Caki2 (cell line): Measurements from ENCODE around the gene WWP2. TPM values are rescaled to one million over a fixed set of nuclear protein-coding genes. Genes with fewer than 3 reads are reported as not detected.
"Not testable (repeated sequence)": the region's sequence is repeated elsewhere in the genome, so short reads cannot be mapped to it uniquely, and the experiment has no call there.

Experiments
- DNase-seq: peaks from one replicate; pipeline ENCODE4 v3.0.0-alpha.2; 2015; ENCODE audit warnings: low read depth
- in situ Hi-C: cut with HindIII; loops from 2 replicates; pipeline ENCODE4 v1.10.0; 2016; ENCODE audit warnings: low sequenced_read_pairs, low pct_unique_long_range_greater_than_20kb, mixed read lengths
- total RNA-seq: library from RNA; depleted of rRNA; stranded (reverse); fragments of >200 nt; shearing (Covaris generic); gene quantifications from 2 replicates; pipeline ENCODE4 v1.2.3, GENCODE V29; 2014; ENCODE audit warnings: low replicate concordance; rRNA removed

WWP2 gene
- total RNA-seq: 16.8 and 17.5 TPM in 2 replicates

DNA sequence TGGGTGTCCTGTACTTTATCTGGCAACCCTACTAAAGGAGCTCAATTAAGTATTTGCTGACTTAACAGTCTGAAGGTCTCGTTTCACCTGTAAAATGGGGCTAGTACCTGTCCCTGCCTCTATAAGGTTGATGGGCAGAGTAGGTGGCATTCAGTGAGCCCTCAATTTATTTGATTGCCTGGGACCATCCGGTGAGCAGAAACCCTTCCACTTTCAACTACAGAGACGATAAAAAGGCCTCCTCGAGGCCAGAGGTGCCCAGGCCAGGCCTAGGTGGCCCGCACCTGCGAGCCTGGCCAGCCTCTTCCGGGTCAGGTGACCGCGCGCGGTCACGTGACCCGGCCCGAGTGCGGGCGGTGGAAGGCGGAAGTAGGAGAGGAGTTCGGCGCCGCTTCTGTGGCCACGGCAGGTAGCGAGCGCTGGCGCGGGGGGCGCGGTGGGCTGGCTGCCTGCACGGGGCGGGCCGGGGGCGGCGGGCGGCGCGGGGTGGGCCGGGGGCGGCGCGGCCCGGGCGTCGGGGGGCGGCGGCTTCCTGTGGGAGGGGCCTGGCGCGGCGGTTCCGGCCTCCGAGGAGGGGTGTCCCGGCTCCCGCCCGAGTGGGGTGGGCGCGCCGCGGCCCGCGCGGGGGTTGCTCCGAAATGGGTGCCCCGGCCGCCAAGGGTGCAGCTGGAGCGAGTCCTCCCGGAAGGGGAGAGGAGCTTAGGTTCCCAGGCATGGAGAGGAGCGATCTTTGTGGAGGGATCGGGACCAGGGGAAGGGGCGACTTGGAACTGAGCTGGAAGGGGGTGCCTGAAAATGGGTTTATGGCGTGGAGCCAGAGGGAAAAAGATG, at the start of gene WWP2:
Gene WWP2 (plus strand): TSS at position 350 of the 831 bp plus-strand sequence. CDS start 24,679 bp downstream, outside the sequence.
- peak; percentile 82 for DNase-seq
- in situ Hi-C loops: no loop called here

DNA sequence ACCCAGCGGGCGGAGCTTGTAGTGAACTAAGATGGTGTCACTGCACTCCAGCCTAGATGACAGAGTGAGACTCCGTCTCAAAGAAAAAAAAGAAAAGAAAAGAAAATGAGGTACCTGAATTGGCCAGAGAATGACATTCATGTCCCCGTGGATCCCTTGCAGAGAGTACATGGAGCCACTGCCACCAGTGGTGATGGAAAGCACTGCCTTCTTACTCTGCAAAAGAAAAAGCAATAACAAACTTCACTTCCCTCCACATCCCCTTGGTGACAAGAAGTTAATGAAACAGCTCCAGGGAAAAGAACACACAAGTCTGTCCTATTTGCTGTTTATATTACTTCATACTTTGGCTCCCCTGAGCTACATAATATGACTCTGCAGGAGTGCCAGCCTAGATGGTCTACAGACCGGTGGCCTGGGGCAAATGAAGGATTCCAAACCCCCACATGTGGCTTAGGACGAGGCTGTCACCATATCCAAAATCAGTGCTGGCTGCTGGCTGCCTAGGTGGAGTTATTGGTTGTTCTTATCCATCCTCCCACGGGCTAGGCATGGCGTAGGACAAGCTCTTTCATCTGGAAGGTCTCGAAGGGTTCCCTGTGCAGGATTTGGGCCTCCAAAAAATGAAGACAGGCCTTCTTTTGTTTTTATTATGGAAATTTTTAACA, 49.1 kb upstream of the WWP2 start:
- in situ Hi-C loops: no loop called here
- DNase-seq: no peak

DNA sequence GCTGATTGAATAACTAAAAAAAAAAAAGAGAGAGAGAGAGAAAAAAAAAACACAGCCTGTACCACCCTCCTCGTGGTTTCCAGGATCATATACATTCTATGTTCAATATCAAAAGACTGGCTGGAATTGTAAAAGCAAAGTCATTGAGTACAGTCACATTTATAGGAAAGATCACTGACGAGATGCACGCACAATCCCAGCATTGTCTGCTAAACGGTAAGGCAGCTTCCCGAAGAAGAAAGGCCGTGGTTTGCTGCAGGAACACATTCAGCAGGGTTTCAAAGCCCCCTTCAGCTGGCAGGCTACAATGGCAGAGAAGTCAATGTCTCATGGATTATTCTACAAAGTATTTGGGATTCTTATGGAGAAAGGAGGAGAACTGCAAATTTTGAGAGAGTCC, 45.1 kb upstream of the WWP2 start:
- no peak for DNase-seq
- in situ Hi-C loops: no loop called here

DNA sequence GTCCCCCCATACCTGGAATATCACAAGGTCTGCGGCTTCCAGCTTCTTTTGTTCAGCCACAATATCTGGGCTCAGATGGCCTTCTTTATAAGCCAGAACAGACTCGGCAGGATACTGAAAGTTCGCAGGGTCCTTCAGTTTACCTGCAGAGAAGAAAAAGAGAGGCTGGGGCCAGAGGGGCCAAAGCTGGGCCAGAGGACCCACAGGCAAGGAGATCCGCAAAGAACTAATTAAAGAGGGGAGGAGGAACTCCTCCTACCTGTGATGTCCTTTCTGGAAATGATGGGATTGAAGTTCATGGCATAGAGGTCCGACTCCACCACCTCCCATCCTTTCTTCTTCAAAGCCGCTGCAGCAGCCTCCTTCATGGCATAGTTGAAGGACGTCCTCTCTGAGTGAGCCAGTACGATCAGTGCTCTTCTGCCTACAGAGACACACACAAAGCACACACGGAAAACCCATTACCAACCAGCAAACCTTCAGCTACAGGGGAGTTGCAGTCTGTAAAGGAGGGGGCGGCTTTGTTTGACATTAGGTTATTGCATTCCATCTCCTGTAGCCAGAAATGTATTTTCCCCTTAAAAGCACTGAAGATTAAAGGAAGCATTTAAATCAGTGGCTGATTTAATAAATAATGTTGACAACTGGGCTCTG, 43.9 kb upstream of the WWP2 start:
- in situ Hi-C loops: no loop called here
- DNase-seq: no peak

DNA sequence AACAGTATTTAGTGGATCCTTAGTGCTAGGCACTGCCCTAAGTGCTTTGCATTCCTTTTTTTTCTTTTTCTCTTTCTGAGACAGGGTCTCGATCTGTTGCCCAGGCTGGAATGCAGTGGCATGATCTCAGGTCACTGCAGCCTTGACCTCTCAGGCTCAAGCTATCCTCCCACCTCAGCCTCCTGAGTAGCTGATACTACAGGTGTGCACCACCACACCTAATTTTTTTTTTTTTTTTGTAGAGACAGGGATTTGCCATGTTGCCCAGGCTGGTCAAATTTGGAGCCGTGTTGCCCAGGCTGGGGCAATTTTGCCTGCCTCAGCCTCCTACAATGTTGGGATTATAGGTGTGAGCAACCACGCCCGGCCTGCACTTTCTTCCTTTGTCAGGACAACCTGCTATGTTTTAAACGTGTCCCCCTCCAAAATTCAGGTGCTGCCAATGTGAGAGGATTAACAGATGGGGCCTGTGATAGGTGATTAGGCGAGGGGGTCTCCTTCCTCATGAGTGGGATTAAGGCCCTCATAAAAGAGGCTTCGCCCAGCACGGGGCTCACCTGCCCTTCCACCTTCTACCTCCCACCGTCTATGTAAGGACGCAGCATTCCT, 41.2 kb upstream of the WWP2 start:
- DNase-seq: no peak
- in situ Hi-C loops: no loop called here

DNA sequence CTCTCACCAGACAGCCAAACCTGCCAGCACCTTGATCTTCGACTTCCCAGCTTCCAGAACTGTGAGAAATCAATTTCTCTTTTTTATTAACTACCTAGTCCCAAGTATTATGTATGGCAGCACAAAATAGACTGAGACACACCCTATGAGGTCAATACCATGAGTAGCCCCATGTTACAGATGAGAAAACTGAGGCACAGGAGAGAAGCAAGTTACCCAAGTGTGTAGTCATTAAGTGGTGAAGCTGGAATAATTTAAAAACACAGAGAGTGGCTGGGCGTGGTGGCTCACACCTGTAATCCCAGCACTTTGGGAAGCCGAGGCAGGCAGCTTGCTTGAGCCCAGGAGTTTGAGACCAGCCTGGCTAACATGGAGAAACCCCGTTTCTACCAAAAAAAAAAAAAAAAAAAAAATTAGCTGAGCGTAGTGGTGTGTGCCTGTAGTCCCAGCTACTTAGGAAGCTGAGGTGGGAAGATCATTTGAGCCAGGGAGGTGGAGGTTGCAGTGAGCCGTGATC, 40.6 kb upstream of the WWP2 start:
- in situ Hi-C loops: no loop called here
- no peak for DNase-seq

DNA sequence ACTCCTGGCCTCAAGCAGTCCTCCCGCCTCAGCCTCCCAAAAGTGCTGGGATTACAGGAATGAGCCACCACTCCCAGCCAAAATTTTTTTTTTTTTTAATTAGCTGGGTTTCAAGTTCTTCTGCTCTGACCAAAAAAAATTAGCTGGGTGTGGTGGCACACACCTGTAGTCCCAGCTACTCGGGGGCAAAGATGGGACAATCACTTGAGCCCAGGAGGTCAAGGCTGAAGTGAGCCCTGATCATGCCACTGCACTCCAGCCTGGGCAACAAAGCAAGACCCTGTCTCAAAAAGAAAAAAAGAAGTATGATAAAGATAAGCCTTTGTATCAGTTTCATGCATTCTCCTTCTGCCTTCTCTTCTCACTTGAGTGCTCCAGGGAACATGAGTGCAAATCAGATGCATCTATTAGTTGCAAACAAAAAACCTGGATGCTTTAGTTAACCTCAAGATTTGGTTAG, 37.7 kb upstream of the WWP2 start:
- in situ Hi-C loops: no loop called here
- DNase-seq: no peak

DNA sequence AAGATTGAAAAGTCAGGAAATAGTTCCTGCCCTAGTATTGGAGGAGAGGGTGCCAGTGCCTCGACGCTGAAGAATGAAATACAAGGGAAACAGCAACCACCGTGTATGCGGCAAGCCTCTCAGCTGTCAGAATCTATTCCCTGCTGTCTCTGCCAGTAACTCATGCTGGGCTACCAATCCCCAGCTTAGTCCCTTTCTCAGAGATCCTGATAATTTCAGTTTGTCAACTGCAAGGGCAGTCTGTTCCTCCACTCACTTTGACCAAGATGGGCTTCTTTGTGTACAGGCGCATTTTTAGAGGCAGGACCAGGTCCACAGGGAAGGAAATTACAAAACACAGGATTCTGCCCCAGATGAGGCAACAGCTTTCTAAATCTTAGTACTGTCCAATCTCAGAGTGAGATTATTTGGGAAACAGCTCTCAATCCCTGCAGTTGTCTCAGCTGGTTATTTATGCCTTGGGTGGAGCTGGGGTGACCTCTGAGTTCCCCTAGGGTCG, 37.1 kb upstream of the WWP2 start:
- DNase-seq: peak; percentile 37
- in situ Hi-C loops: no loop called here

DNA sequence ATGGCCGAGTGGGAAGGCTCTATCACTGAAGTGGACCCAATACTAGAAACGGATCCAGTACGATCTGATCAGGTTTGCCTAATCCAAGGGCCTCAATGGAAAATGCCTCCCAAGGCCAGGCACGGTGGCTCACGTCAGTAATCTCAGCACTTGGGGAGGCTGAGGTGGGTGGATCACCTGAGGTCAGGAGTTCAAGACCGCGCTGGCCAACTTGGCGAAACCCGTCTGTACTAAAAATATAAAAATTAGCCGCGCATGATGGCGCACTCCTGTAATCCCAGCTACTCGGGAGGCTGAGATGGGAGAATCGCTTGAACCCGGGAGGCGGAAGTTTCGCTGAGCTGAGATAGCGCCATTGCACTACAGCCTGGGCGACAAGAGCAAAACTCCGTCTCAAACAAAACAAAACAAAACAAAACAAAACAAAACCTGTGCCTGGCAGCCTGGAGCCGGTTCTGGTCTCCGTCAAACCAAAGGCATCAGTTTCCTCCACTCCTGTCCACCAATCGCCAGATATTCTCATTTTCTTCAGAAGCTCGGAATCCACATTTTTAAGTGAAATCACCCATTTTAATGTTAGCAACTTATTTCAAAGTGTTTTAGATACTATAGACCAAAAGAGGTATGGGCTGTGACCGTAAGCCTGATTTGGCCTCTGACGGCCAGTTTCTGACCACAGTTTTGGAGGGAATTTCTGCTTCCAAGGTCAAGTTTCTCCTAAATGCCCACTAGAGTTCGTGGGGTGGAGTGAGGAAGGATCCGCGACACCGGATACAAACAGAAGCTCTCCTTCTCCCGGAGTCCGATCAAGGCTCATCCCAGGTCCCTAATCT, 36.4 kb upstream of the WWP2 start:
- no peak for DNase-seq
- in situ Hi-C loops: no loop called here

DNA sequence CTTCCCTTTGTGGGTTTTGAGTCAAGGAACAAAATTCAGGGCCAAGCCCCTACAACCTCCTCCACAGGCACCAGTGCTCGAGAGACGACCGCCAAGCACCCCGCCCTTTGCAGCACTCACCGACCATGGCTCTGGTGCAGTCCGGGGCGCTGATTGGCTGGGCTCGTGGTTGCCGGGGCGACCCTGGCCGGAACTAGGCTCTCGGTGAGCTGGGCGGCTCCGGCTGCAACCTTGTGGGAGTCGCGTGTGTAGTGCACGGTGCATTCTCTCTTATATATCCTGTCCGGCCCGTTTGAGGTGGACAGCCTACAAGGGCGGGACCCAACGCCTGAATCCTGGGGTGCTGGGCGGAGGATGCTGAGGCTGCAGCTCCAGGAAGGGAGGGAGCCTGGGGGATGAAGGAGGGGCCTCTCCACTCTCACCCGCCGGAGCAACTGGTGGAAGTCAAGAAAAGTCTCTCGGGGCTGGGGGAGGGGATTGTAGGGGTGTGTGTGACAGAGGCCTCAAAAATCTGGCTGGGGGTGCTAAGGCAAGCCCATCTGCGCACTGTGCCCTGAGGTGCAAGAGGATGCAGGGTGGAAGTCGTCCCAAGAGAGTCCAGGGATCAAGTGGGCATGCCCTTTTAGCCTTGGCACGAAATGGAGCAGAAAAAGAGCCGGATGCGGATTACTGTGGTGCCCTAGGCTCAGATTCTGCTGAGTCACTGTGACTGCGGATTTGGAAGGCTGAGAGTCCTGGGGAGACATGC, 35.6 kb upstream of the WWP2 start, which contains the start of gene NQO1:
Gene NQO1 (minus strand): TSS at position 248 of the 748 bp plus-strand sequence. CDS start 121 bp downstream, at position 127.
- peak; percentile 99 for DNase-seq
- in situ Hi-C loops: no loop called here

DNA sequence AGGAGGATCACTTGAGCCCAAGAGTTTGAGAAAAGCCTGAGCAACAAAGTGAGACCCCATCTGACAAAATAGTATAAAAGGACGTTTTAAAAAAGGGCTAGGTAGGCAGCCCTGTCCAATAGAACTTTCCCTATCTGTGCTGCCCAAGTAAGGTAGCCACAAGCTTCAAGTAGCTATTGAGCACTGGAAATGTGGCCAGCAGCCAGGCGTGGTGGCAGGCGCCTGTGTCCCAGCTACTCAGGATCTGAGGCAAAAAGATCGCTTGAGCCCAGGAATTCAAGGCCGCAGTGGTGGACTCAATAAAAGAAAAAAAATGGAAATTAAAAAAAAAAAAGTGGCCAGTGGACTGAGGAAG, 34.2 kb upstream of the WWP2 start:
- peak; percentile 39 for DNase-seq
- in situ Hi-C loops: no loop called here

DNA sequence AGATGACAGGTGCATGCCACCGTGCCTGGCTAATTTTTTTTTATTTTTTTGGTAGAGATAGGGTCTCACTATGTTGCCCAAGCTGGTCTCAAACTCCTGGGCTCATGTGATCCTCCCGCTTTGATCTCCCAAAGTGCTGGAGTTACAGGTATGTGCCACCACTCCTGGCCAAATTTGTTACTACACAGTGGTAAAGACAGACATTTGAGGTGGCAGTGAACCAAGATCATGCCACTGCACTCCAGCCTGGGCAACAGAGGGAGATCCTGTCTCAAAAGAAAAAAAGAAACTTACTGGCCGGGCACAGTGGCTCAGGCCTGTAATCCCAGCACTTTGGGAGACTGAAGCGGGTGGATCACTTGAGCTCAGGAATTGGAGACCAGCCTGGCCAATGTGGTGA, 33.1 kb upstream of the WWP2 start:
- DNase-seq, in situ Hi-C loops: not testable (repeated sequence)

DNA sequence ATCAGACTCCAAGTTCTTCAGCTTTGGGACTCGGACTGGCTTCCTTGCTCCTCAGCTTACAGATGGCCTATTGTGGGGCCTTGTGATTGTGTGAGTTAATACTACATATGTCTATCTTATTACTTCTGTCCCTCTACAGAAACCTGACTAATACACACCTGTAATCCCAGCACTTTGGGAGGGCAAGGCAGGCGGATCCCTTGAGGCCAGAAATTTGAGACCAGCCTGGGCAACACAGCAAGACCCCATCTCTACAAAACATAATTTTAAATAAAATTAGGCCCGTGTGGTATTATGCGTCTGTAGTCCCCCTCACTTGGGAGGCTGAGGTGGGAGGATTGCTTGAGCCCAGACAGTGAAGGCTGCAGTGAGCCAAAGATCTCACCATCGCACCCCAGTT, 30.9 kb upstream of the WWP2 start:
- in situ Hi-C loops, DNase-seq: not testable (repeated sequence)

DNA sequence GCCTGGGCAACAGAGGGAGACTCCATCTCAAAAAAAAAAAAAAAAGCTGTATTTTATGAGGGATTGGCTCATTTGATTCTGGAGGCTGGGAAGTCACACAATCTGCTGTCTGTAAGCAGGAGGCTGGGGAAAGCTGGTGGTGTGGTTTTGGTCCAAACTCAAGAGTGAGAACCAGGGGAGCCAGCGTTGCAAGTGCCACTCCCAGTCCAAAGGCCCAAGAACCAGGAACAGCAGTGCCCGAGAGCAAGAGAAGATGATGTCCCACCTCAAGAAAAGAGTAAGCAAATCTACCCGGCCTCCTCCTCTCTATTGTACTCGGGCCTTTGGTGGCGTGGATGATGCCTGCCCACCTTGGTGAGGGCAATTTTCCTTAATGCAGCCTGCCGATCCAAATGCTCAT, 30.0 kb upstream of the WWP2 start:
- in situ Hi-C loops: no loop called here
- no peak for DNase-seq

DNA sequence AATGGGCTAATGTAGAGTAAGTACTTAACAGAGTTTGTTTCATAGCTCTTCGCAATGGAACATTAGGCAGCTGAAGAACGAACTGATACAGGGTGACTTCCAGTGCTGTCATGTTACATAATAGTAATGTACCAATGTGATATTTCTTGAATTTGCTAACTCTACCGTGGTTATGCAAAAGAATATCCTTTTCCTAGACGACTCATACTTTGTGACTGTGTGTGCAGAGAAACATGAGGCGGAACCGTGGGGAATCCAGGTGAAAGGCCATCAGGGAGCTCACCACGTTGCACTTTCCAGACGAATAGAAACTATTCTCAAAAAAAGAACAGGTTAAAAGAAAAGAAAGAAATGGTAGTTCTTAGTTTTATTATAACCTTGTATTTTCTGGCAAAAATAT, 20.6 kb upstream of the WWP2 start:
- peak; percentile 83 for DNase-seq
- in situ Hi-C loops: no loop called here

DNA sequence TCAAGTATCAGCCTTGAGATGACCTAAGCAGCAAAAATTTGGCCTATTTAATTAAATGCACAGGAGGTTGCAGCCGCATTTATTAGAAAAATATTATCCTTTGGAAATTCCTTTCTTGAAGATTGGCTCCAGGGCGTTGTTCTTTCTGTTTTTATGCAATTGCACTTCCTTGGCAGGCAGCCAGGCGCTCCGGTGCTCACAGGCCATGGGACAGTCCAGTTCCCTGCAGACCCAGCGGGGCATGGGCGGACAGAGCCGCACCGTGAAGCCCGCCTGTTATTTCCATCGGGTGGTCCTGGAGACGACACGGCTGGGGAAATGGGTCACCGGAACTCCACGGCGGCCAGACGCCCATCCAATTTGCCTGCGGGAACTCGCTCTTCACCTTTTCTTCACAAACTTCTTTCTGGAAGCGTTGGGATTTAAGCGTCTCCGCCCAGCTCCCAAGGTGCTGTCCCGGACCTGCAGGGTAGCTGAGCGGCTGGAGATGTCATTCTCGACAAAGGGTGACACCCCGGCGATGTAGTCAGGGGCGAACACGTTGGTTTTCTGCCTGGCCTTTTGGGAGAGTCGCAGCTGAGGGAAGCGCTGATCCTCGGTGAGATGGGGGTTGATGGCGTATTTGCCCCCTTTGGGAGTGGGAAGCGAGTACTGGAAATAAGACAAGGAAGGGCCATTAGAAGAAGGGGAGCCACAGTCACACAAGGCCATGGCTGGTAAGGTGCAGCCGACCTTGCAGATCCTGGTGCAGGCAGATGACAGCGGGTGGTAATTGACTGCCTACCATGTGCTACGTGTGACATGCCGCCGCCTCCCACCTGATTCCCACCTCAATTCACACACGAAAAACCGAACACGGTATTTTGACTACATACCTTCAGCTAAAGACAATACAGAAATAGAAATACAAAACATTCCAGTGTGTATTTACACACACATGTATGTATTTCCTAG, 19.9 kb upstream of the WWP2 start:
- in situ Hi-C loops: no loop called here
- DNase-seq: peak; percentile 88
